GM12878 (cell line): ENCODE measurements around the gene BSN. TPM values are rescaled to one million over a fixed set of nuclear protein-coding genes. Genes with fewer than 3 reads are reported as not detected.
A peak's percentile ranks its signal among the peaks of the same experiment; 100 is the strongest.

Experiments used
- ATAC-seq: fragments of 200-7000 bp; cut with Tn5 transposase; 3 replicates; pipeline ENCODE4 v1.9.1; 2020; ENCODE audit warnings: mild to moderate bottlenecking, moderate library complexity
- BruUV-seq: library from RNA; stranded (reverse); fragments of 400-500 nt; replicated peaks from 2 replicates; lab custom pipeline; 2021; lab: Mats Ljungman, UMichigan
- CTCF ChIA-PET: fragments of 300-600 bp; sonication (Branson Sonifier 250); formaldehyde crosslinking; extraction: SDS; loops from one replicate; lab custom pipeline; 2021; ENCODE audit warnings: inconsistent platforms; lab: Yijun Ruan, JAX
- POLR2A ChIA-PET: fragments of 350-600 bp; formaldehyde crosslinking; extraction: SDS; loops from one replicate; lab custom pipeline; 2021; ENCODE audit warnings: inconsistent platforms; lab: Charles Lee
- RAD21 ChIA-PET: fragments of 300-600 bp; sonication (Branson Sonifier 250); formaldehyde crosslinking; loops from one replicate; lab custom pipeline; 2023; ENCODE audit warnings: antibody characterized with exemption; ENCODE audit not compliant: unreplicated experiment; lab: Charles Lee
- SMC1A ChIA-PET: fragments of 300-600 bp; sonication (Branson Sonifier 250); formaldehyde crosslinking; loops from one replicate; lab custom pipeline; 2023; ENCODE audit not compliant: unreplicated experiment, uncharacterized antibody; lab: Charles Lee
- DNase-seq: peaks from one replicate; pipeline ENCODE4 v3.0.0-alpha.2; 2011; ENCODE audit warnings: low read depth, low spot score
- FAIRE-seq: peaks from 3 replicates; lab custom pipeline; 2011; peaks lifted over from hg19 to GRCh38; lab: Jason Lieb, UNC
- H2AFZ ChIP-seq: 2 replicates; pipeline ENCODE4 v1.6.0; 2011; ENCODE audit warnings: low read depth, low read length, control low read depth; ENCODE audit not compliant: control insufficient read depth
- H3K27ac ChIP-seq: 2 replicates; pipeline ENCODE4 v1.5.1; 2011; ENCODE audit warnings: control low read depth; ENCODE audit not compliant: control insufficient read depth, insufficient read depth
- H3K27me3 ChIP-seq, 2 experiments: replicated peaks in 1 of 2; 2 replicates each; pipeline versions ENCODE4 v1.6.0 to v1.6.1; 2011; ENCODE audit warnings: low read length in 1 of 2; ENCODE audit not compliant: control insufficient read depth in 2 of 2, insufficient read depth in 2 of 2
- H3K36me3 ChIP-seq, 2 experiments: 2 replicates each; pipeline ENCODE4 v1.5.1; 2011; ENCODE audit warnings: low read length in 1 of 2; ENCODE audit not compliant: control insufficient read depth in 2 of 2, insufficient read depth in 2 of 2
- H3K4me1 ChIP-seq: 2 replicates; pipeline ENCODE4 v1.6.1; 2011; ENCODE audit warnings: mild to moderate bottlenecking, low read length, moderate library complexity, mixed read lengths; ENCODE audit not compliant: control insufficient read depth, insufficient read depth
- H3K4me2 ChIP-seq: 2 replicates; pipeline ENCODE4 v1.6.0; 2011; ENCODE audit warnings: control low read depth; ENCODE audit not compliant: control insufficient read depth, insufficient read depth
- H3K4me3 ChIP-seq: fragments of 200-600 bp; sonication (generic); 2 replicates; pipeline ENCODE4 v1.5.1; 2016
- H3K79me2 ChIP-seq: 2 replicates; pipeline ENCODE4 v1.6.0; 2011; ENCODE audit warnings: low read length; ENCODE audit not compliant: control insufficient read depth, insufficient read depth
- H3K9ac ChIP-seq: 2 replicates; pipeline ENCODE4 v1.8.0; 2011; ENCODE audit warnings: low read length, control low read depth, mixed read lengths; ENCODE audit not compliant: control insufficient read depth, insufficient read depth
- H3K9me3 ChIP-seq: replicated peaks from 3 replicates; pipeline ENCODE4 v1.5.1; 2011; ENCODE audit warnings: mild to moderate bottlenecking, low read length; ENCODE audit not compliant: control insufficient read depth, insufficient read depth
- H4K20me1 ChIP-seq: 2 replicates; pipeline ENCODE4 v1.6.0; 2011; ENCODE audit not compliant: control insufficient read depth, insufficient read depth
- LARP7 ChIP-seq: fragments of 450-650 bp; IDR thresholded peaks from 2 replicates; pipeline ENCODE4 v1.6.1; 2017; ENCODE audit warnings: mild to moderate bottlenecking
- SIN3A ChIP-seq: IDR thresholded peaks from 2 replicates; pipeline ENCODE4 v1.6.1; 2012; ENCODE audit warnings: low read depth, low read length, improper control_type of control experiment
- YBX1 ChIP-seq: fragments of 450-650 bp; IDR thresholded peaks from 2 replicates; pipeline ENCODE4 v1.6.1; 2016; ENCODE audit warnings: antibody characterized with exemption
- YY1 ChIP-seq: IDR thresholded peaks from 2 replicates; pipeline ENCODE4 v1.6.1; 2011; ENCODE audit warnings: low read depth, mild to moderate bottlenecking, low read length
- ZZZ3 ChIP-seq: IDR thresholded peaks from 2 replicates; pipeline ENCODE4 v1.6.1; 2011; ENCODE audit warnings: low read depth; ENCODE audit not compliant: control insufficient read depth, insufficient read length
- WGBS: methylation state at CpG from one replicate; pipeline ENCODE4 v1.1.6; 2016; ENCODE audit warnings: low lambda C conversion rate; ENCODE audit not compliant: insufficient replicate concordance, insufficient coverage; ENCODE audit errors: missing lambda C conversion rate; 5-methylcytosine and 5-hydroxymethylcytosine counted together
- in situ Hi-C: fragments of 300-500 bp; cut with MboI; formaldehyde crosslinking; loops from 9 replicates; pipeline ENCODE4 v1.14.3; 2018; ENCODE audit warnings: mixed read lengths
- intact Hi-C: fragments of 100-400 bp; cut with micrococcal nuclease; formaldehyde crosslinking; loops from one replicate; pipeline ENCODE4 v1.14.2; 2022; ENCODE audit not compliant: unreplicated experiment
- polyA plus RNA-seq, 11 experiments: library from polyadenylated mRNA; depleted of rRNA in 4 of 11; unstranded in 6 of 11; stranded (reverse) in 5 of 11; fragments of >200 nt; fragmentation: Nextera tagmentation in 4 of 11; fragmentation: Illumina TruSeq in 1 of 11; extraction: Ambion mirVana in 4 of 11; extraction: Trizol in 1 of 11; gene quantifications; 1 replicate in 1 of 11; 2 replicates in 10 of 11; pipeline versions ENCODE4 v1.2.1 to v1.2.3, GENCODE V29; 2011 to 2016; ENCODE audit warnings: inconsistent platforms in 2 of 11, missing spikeins in 2 of 11, low read depth in 1 of 11
- total RNA-seq, 4 experiments: library from RNA; depleted of rRNA in 3 of 4; stranded (reverse); fragments of >200 nt in 3 of 4; fragmentation: Illumina TruSeq in 1 of 4; extraction: Trizol in 1 of 4; gene quantifications; 2 replicates each; pipeline versions ENCODE4 v1.2.1 to v1.2.3, GENCODE V29; 2013 to 2021
- TF ChIP-seq, protein P1 (sequence below): fragments of 450-650 bp; conservative IDR thresholded peaks from 2 replicates; pipeline ENCODE4 v1.6.1; 2017; ENCODE audit warnings: mild to moderate bottlenecking, moderate library complexity
- TF ChIP-seq, protein P2 (sequence below): IDR thresholded peaks from 2 replicates; pipeline ENCODE4 v1.6.1; 2011; ENCODE audit warnings: low read depth, mild to moderate bottlenecking, low read length, moderate library complexity, borderline replicate concordance; ENCODE audit errors: extremely low read depth

BSN gene
- total and polyA plus RNA-seq, 10 of the 15 experiments (the other 5 are each of a cell fraction or from before 2014, with no cell fraction given) = under 0.01 to 0.19 (median 0.05) TPM; not detected in 1

DNA sequence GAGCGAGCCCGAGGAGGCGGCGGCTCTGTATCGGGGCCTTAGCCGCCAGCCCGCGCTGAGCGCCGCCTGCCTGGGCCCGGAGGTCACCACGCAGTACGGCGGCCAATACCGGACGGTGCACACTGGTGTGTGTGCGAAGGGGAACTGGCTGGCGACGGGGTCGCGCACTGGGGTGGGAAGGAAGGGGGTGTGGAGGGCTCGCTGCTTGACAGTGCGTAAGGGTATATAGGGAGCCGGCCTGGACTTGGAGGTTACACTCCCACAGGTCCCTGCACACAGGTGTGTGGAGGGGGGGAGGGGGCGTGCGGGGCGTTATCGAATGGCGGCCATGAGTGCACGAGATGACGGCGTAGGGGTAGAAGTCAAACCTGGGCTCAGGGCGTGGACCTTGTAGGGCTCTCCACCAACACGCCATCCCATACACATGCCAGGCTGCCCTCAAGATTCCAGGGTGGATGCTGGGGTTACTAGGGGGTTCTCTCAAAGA lies 120.3 kb downstream of the BSN start:
- peak; percentile 48 for ATAC-seq
- DNase-seq = no peak
- peak overlapping the region; percentile 94 for H3K4me3 ChIP-seq
- RAD21 ChIA-PET = no interaction called here
- BruUV-seq = no TSS peak
- no peaks in the 10 kb centered on the region for H3K27me3 ChIP-seq
- H3K4me1 ChIP-seq = peaks cover 10% of the 10 kb centered on the region
- POLR2A ChIA-PET = no interaction called here
- H3K79me2 ChIP-seq = peaks cover 20% of the 10 kb centered on the region
- TF ChIP-seq YY1 (peak; percentile 53; the same call in 1 of the 2 replicates), SIN3A (0 out of 2 replicates have a peak, but pooled peaks have one; percentile 8), ZZZ3 (no peak), YBX1 (no peak), LARP7 (peak; percentile 95)
- TF ChIP-seq, protein P1, sequence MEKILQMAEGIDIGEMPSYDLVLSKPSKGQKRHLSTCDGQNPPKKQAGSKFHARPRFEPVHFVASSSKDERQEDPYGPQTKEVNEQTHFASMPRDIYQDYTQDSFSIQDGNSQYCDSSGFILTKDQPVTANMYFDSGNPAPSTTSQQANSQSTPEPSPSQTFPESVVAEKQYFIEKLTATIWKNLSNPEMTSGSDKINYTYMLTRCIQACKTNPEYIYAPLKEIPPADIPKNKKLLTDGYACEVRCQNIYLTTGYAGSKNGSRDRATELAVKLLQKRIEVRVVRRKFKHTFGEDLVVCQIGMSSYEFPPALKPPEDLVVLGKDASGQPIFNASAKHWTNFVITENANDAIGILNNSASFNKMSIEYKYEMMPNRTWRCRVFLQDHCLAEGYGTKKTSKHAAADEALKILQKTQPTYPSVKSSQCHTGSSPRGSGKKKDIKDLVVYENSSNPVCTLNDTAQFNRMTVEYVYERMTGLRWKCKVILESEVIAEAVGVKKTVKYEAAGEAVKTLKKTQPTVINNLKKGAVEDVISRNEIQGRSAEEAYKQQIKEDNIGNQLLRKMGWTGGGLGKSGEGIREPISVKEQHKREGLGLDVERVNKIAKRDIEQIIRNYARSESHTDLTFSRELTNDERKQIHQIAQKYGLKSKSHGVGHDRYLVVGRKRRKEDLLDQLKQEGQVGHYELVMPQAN = peak; percentile 30
- TF ChIP-seq, protein P2, sequence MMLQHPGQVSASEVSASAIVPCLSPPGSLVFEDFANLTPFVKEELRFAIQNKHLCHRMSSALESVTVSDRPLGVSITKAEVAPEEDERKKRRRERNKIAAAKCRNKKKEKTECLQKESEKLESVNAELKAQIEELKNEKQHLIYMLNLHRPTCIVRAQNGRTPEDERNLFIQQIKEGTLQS = no peak
- 1% methylated on average over 33 of the region's 34 CpGs for WGBS
- H4K20me1 ChIP-seq = no peaks in the 10 kb centered on the region
- SMC1A ChIA-PET = no interaction called here
- peak overlapping the region; percentile 65 for H2AFZ ChIP-seq
- H3K9ac ChIP-seq = peak overlapping the region; percentile 90
- intact Hi-C loops = loop anchor here (5.0 to 10.0 kb wide), 2 partner anchors 222 to 650 kb away; partner anchors contain the start of genes IMPDH2 and NDUFAF3
- H3K36me3 ChIP-seq = peaks cover 7 to 12% of the 10 kb centered on the region in 2 experiments
- FAIRE-seq = no peak
- in situ Hi-C loops = loop anchor here (10.0 kb wide), 1 partner anchor 140 kb away; no protein-coding TSS in a partner anchor
- H3K9me3 ChIP-seq = no peaks in the 10 kb centered on the region
- CTCF ChIA-PET = interaction anchor here (1.0 kb wide), 1 partner anchor 14 kb away, joined by 3 read pairs; the partner anchor contains the start of genes MST1 and RNF123
- peak overlapping the region; percentile 86 for H3K27ac ChIP-seq
- peak overlapping the region; percentile 98 for H3K4me2 ChIP-seq
